Trophoblast cell (in vitro differentiated cells and primary cell): Measurements from ENCODE around the gene DOCK11.

Experiments used
- DNase-seq, 2 donors: peaks; one replicate each; pipeline ENCODE4 v3.0.0-alpha.2; 2016
- H2AFZ ChIP-seq: 2 replicates; pipeline ENCODE4 v1.6.1; 2013; ENCODE audit warnings: low read length, moderate library complexity, mild to moderate bottlenecking; ENCODE audit not compliant: insufficient read depth, poor library complexity
- H2AK5ac ChIP-seq: 2 replicates; pipeline ENCODE4 v1.6.1; 2013; ENCODE audit warnings: mild to moderate bottlenecking, low read length
- H2BK120ac ChIP-seq: 2 replicates; pipeline ENCODE4 v1.6.1; 2013; ENCODE audit warnings: low read length, mild to moderate bottlenecking, moderate library complexity; ENCODE audit not compliant: insufficient read depth, poor library complexity
- H2BK12ac ChIP-seq: 2 replicates; pipeline ENCODE4 v1.6.1; 2013; ENCODE audit warnings: mild to moderate bottlenecking, low read length, moderate library complexity
- H2BK5ac ChIP-seq: 2 replicates; pipeline ENCODE4 v1.6.1; 2013; ENCODE audit warnings: low read length, low read depth, moderate library complexity, mild to moderate bottlenecking; ENCODE audit not compliant: poor library complexity
- H3K14ac ChIP-seq: 2 replicates; pipeline ENCODE4 v1.6.1; 2013; ENCODE audit warnings: mild to moderate bottlenecking, low read length
- H3K18ac ChIP-seq: 2 replicates; pipeline ENCODE4 v1.6.1; 2013; ENCODE audit warnings: mild to moderate bottlenecking, low read length
- H3K23ac ChIP-seq: 2 replicates; pipeline ENCODE4 v1.6.1; 2013; ENCODE audit warnings: low read length
- H3K27ac ChIP-seq: 2 replicates; pipeline ENCODE4 v1.5.1; 2013; ENCODE audit warnings: low read depth, mild to moderate bottlenecking, inconsistent platforms, low read length, moderate library complexity
- H3K27me3 ChIP-seq: 2 replicates; pipeline ENCODE4 v1.6.1; 2013; ENCODE audit warnings: inconsistent platforms, mild to moderate bottlenecking, low read length, moderate library complexity; ENCODE audit not compliant: insufficient read depth
- H3K36me3 ChIP-seq, 2 experiments: 1 replicate in 1 of 2; 2 replicates in 1 of 2; pipeline ENCODE4 v1.6.1; 2013; ENCODE audit warnings: low read length in 2 of 2, mild to moderate bottlenecking in 2 of 2, moderate library complexity in 1 of 2; ENCODE audit not compliant: insufficient read depth in 2 of 2, control insufficient read depth in 1 of 2
- H3K4ac ChIP-seq: 2 replicates; pipeline ENCODE4 v1.6.1; 2013; ENCODE audit warnings: low read depth, mild to moderate bottlenecking, low read length, moderate library complexity
- H3K4me1 ChIP-seq, 2 experiments: 1 replicate in 1 of 2; 2 replicates in 1 of 2; pipeline ENCODE4 v1.6.1; 2013; ENCODE audit warnings: low read length in 2 of 2, mild to moderate bottlenecking in 2 of 2, moderate library complexity in 1 of 2; ENCODE audit not compliant: insufficient read depth in 2 of 2, control insufficient read depth in 1 of 2
- H3K4me2 ChIP-seq: 2 replicates; pipeline ENCODE4 v1.6.1; 2013; ENCODE audit warnings: inconsistent platforms, mild to moderate bottlenecking, low read length, moderate library complexity
- H3K4me3 ChIP-seq: 2 replicates; pipeline ENCODE4 v1.5.1; 2013; ENCODE audit warnings: mild to moderate bottlenecking, low read depth, low read length, inconsistent platforms
- H3K79me1 ChIP-seq: one replicate; pipeline ENCODE4 v1.6.1; 2013; ENCODE audit warnings: low read length
- H3K79me2 ChIP-seq: 2 replicates; pipeline ENCODE4 v1.6.1; 2013; ENCODE audit warnings: low read length, mild to moderate bottlenecking; ENCODE audit not compliant: control insufficient read depth, insufficient read depth, poor library complexity
- H3K9ac ChIP-seq: 2 replicates; pipeline ENCODE4 v1.6.1; 2013; ENCODE audit warnings: mild to moderate bottlenecking, low read length
- H3K9me3 ChIP-seq: 2 replicates; pipeline ENCODE4 v1.6.1; 2013; ENCODE audit warnings: low read depth, mild to moderate bottlenecking, control low read depth, inconsistent platforms, low read length; ENCODE audit not compliant: insufficient read depth
- H4K12ac ChIP-seq: 2 replicates; pipeline ENCODE4 v1.6.1; 2013; ENCODE audit warnings: low read depth, mild to moderate bottlenecking, low read length, moderate library complexity
- H4K8ac ChIP-seq: 2 replicates; pipeline ENCODE4 v1.6.1; 2013; ENCODE audit warnings: low read depth, mild to moderate bottlenecking, low read length, moderate library complexity
- H4K91ac ChIP-seq: one replicate; pipeline ENCODE4 v1.6.1; 2013; ENCODE audit warnings: low read depth, mild to moderate bottlenecking, low read length, moderate library complexity
- WGBS: extraction: QIAGEN DNeasy Blood & Tissue Kit; methylation state at CpG from one replicate; pipeline ENCODE4 v1.1.7; 2013; ENCODE audit warnings: missing lambda C conversion rate; ENCODE audit not compliant: insufficient read length, insufficient coverage; ENCODE audit errors: extremely low coverage; 5-methylcytosine and 5-hydroxymethylcytosine counted together

Gene DOCK11

DNA sequence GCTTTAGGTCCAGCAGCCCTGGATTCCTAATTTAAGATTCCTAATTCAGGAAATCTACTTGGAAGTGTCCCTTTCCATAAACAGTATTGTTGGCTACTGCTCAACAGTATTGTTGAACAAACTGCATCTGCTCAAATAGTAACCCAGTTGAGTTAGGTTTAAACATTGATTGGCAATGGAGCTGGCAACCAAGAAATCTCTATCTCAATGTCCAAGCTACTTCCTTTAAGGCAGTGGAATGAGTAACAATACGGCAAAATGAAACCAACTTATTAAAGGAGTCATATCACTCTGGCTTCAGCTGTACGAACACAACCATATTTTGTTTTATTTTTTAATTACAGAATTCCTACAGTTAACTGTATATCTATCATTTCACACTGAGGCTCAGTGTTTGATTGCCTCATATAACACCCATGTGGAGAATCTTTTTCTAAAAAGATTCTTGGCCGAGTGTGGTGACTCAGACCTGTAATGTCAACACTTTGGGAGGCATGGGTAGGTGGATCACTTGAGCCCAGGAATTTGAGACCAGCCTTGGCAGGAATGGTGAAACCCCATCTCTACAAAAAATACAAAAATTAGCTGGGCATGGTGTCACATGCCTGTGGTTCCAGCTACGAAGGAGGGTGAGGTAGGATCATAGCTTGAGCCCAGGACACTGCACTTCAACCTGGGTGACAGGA lies 160.1 kb downstream of the DOCK11 start:
- H4K91ac ChIP-seq, result no peak overlapping the region
- H3K27ac ChIP-seq, result no peak overlapping the region
- no peak overlapping the region for H3K23ac ChIP-seq
- no peak overlapping the region for H3K4me3 ChIP-seq
- no peak overlapping the region for H3K4me2 ChIP-seq
- H2AK5ac ChIP-seq, result no peak overlapping the region
- H3K18ac ChIP-seq, result no peak overlapping the region
- H2AFZ ChIP-seq, result no peak overlapping the region
- no peak overlapping the region for H4K12ac ChIP-seq
- H3K36me3 ChIP-seq, result no peaks in the 10 kb centered on the region
- no peaks in the 10 kb centered on the region for H3K79me2 ChIP-seq
- H4K8ac ChIP-seq, result no peak overlapping the region
- no CpG with 5 or more reads among the region's 4 CpGs for WGBS
- H3K9ac ChIP-seq, result no peak overlapping the region
- H3K14ac ChIP-seq, result no peak overlapping the region
- no peaks in the 10 kb centered on the region for H3K4me1 ChIP-seq
- DNase-seq, result no peak
- no peak overlapping the region for H2BK5ac ChIP-seq
- no peaks in the 10 kb centered on the region for H3K27me3 ChIP-seq
- no peak overlapping the region for H2BK120ac ChIP-seq
- no peaks in the 10 kb centered on the region for H3K79me1 ChIP-seq
- H3K9me3 ChIP-seq, result no peaks in the 10 kb centered on the region
- no peak overlapping the region for H3K4ac ChIP-seq
- H2BK12ac ChIP-seq, result no peak overlapping the region

DNA sequence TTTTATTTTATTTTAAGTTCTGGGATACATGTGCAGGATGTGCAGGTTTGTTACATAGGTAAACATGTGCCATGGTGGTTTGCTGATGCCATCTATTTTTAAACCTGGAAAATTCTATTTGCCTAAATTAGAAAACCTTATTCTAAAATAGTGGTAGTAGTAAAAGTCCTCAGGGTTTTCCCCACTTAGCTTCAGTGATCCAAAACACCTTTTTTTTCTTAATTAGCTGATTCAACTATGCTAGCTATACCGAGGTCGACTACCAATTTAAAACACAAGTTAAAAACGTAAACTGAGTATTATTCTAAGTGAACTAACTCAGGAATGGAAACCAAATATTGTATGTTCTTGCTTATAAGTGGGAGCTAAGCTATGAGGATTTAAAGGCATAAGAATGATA lies 161.8 kb downstream of the DOCK11 start:
- Histone ChIP-seq H2BK5ac (no peak overlapping the region), H3K9me3 (no peaks in the 10 kb centered on the region), H4K91ac (no peak overlapping the region), H2AK5ac (no peak overlapping the region), H3K27me3 (no peaks in the 10 kb centered on the region), H4K12ac (no peak overlapping the region), H3K18ac (no peak overlapping the region), H3K79me1 (no peaks in the 10 kb centered on the region), H3K23ac (no peak overlapping the region), H3K27ac (no peak overlapping the region), H4K8ac (no peak overlapping the region), H3K79me2 (no peaks in the 10 kb centered on the region), H2BK12ac (no peak overlapping the region), H3K9ac (no peak overlapping the region), H2AFZ (no peak overlapping the region), H3K4ac (no peak overlapping the region), H3K36me3 (no peaks in the 10 kb centered on the region), H3K4me1 (no peaks in the 10 kb centered on the region), H3K14ac (no peak overlapping the region), H3K4me2 (no peak overlapping the region), H3K4me3 (no peak overlapping the region), H2BK120ac (no peak overlapping the region)
- DNase-seq, result no peak
- no CpG with 5 or more reads among the region's 3 CpGs for WGBS

DNA sequence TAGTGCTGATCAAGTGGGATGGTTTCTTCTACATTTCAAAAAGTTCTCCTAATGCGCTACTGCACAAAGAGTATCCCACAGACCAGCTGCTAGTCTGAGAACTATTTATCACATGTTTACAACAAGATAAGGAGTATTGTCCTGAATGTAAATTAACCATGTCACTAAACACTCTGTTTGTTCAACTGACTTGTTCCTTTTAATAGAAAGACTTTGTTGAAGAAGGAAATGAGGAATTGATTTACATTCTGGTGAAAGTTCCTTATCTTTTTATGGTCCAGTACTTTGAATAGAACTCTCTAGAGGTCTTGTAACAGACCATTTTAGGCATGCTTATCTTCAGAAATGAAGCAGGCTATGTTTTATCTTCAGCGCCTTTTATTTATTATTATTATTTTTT lies 164.5 kb downstream of the DOCK11 start:
- H3K36me3 ChIP-seq, result no peaks in the 10 kb centered on the region

DNA sequence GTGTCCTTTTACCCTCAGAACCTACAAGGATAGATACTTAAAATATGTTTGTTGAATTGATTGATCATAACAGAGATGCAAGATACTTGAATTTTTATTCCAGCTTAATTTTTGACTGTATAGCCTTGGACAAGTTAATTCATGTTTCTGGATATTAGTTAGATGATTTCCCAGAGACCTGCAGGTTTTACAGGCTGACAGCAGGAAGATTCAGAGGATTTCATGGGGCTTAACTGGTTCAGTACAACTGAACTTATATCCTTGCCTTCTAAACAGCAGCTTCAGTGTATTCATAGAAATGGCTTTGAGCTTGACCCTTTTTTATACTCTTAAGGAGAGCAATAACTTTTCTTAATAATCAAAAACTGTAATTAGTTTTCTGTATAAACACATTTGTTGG lies 169.6 kb downstream of the DOCK11 start:
- H2BK120ac ChIP-seq, result no peak overlapping the region
- no peaks in the 10 kb centered on the region for H3K79me1 ChIP-seq
- H4K12ac ChIP-seq, result no peak overlapping the region
- no peak overlapping the region for H3K14ac ChIP-seq
- no peak overlapping the region for H3K27ac ChIP-seq
- no peak overlapping the region for H4K8ac ChIP-seq
- H3K4me1 ChIP-seq, result no peaks in the 10 kb centered on the region
- H3K4me2 ChIP-seq, result no peak overlapping the region
- no peak overlapping the region for H2BK5ac ChIP-seq
- H3K9ac ChIP-seq, result no peak overlapping the region
- no peaks in the 10 kb centered on the region for H3K79me2 ChIP-seq
- H2AK5ac ChIP-seq, result no peak overlapping the region
- H3K27me3 ChIP-seq, result no peaks in the 10 kb centered on the region
- no peak overlapping the region for H3K4ac ChIP-seq
- no peak for DNase-seq
- no peak overlapping the region for H4K91ac ChIP-seq
- no peak overlapping the region for H2BK12ac ChIP-seq
- H3K9me3 ChIP-seq, result no peaks in the 10 kb centered on the region
- H3K4me3 ChIP-seq, result no peak overlapping the region
- H2AFZ ChIP-seq, result no peak overlapping the region
- no peak overlapping the region for H3K18ac ChIP-seq
- H3K36me3 ChIP-seq, result no peaks in the 10 kb centered on the region
- H3K23ac ChIP-seq, result no peak overlapping the region

More for the DNA sequence above, 164.5 kb downstream of the DOCK11 start:
- Histone ChIP-seq H3K4me3 (no peak overlapping the region), H3K9ac (no peak overlapping the region), H2AFZ (no peak overlapping the region), H3K27ac (no peak overlapping the region), H3K79me2 (no peaks in the 10 kb centered on the region), H2AK5ac (no peak overlapping the region), H3K14ac (no peak overlapping the region), H3K18ac (no peak overlapping the region), H4K12ac (no peak overlapping the region), H3K4me1 (no peaks in the 10 kb centered on the region), H3K79me1 (no peaks in the 10 kb centered on the region), H3K4me2 (no peak overlapping the region), H2BK5ac (no peak overlapping the region), H3K23ac (no peak overlapping the region), H2BK12ac (no peak overlapping the region), H3K4ac (no peak overlapping the region), H4K91ac (no peak overlapping the region), H4K8ac (no peak overlapping the region), H3K9me3 (no peaks in the 10 kb centered on the region), H2BK120ac (no peak overlapping the region), H3K27me3 (no peaks in the 10 kb centered on the region)
- no CpG with 5 or more reads among the region's 2 CpGs for WGBS
- no peak for DNase-seq
